AG04449 (cell line): Measurements from ENCODE around the gene CYP26B1.

ENCODE experiments used
- CTCF ChIA-PET: fragments of 350-600 bp; formaldehyde crosslinking; extraction: SDS; loops from one replicate; lab custom pipeline; 2021; ENCODE audit warnings: antibody characterized with exemption; lab: Yijun Ruan, JAX
- POLR2A ChIA-PET: fragments of 400-600, 350-600 bp; formaldehyde crosslinking; extraction: SDS; loops from one replicate; lab custom pipeline; 2020; ENCODE audit warnings: antibody characterized with exemption, inconsistent platforms; lab: Yijun Ruan, JAX
- DNase-seq: peaks from one replicate; pipeline ENCODE4 v3.0.0-alpha.2; 2010; ENCODE audit warnings: low read depth, low spot score
- H3K4me3 ChIP-seq: 2 replicates; pipeline ENCODE4 v1.5.1; 2011; ENCODE audit warnings: low read depth, mild to moderate bottlenecking, control low read depth, low read length
- TF ChIP-seq, protein P1 (sequence below): IDR thresholded peaks from one replicate; pipeline ENCODE4 v1.5.1; 2011; ENCODE audit warnings: mild to moderate bottlenecking, moderate library complexity, low read length, control low read depth, inconsistent platforms; ENCODE audit not compliant: insufficient read depth; ENCODE audit errors: missing control alignments

The CYP26B1 gene

GRCh38 chr2:72173640-72174321 is 26.1 kb upstream of the CYP26B1 start:
- DNase-seq = no peak
- CTCF ChIA-PET = interaction anchor here (1.0 to 1.5 kb wide), 3 partner anchors 22 to 406 kb away, joined by 3 to 4 read pairs (median 3); no protein-coding TSS in a partner anchor
- POLR2A ChIA-PET = no interaction called here
- H3K4me3 ChIP-seq = no peak overlapping the region
- TF ChIP-seq, protein P1, sequence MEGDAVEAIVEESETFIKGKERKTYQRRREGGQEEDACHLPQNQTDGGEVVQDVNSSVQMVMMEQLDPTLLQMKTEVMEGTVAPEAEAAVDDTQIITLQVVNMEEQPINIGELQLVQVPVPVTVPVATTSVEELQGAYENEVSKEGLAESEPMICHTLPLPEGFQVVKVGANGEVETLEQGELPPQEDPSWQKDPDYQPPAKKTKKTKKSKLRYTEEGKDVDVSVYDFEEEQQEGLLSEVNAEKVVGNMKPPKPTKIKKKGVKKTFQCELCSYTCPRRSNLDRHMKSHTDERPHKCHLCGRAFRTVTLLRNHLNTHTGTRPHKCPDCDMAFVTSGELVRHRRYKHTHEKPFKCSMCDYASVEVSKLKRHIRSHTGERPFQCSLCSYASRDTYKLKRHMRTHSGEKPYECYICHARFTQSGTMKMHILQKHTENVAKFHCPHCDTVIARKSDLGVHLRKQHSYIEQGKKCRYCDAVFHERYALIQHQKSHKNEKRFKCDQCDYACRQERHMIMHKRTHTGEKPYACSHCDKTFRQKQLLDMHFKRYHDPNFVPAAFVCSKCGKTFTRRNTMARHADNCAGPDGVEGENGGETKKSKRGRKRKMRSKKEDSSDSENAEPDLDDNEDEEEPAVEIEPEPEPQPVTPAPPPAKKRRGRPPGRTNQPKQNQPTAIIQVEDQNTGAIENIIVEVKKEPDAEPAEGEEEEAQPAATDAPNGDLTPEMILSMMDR = no peak

- CTCF ChIA-PET = interaction anchor here (1.0 to 1.4 kb wide), 2 partner anchors 407 kb away, joined by 3 to 4 read pairs; no protein-coding TSS in a partner anchor
- no peak for DNase-seq
- POLR2A ChIA-PET = no interaction called here
- TF ChIP-seq, protein P1 = no peak
- no peak overlapping the region for H3K4me3 ChIP-seq
Measured at GRCh38 chr2:72172478-72172877, 24.8 kb upstream of the CYP26B1 start.

- ChIA-PET POLR2A (no interaction called here), CTCF (interaction anchor here (1.0 to 2.0 kb wide), 2 partner anchors 16 to 413 kb away, joined by 3 to 8 read pairs; no protein-coding TSS in a partner anchor)
- DNase-seq = no peak
- TF ChIP-seq, protein P1 = no peak
- H3K4me3 ChIP-seq = no peak overlapping the region
Measured at GRCh38 chr2:72166279-72166678, 18.6 kb upstream of the CYP26B1 start.

- ChIA-PET POLR2A (no interaction called here), CTCF (no interaction called here)
- no peak overlapping the region for H3K4me3 ChIP-seq
- TF ChIP-seq, protein P1 = no peak
- no peak for DNase-seq
Measured at GRCh38 chr2:72165792-72166191, 18.1 kb upstream of the CYP26B1 start.

- no peak for DNase-seq
Measured at GRCh38 chr2:72162574-72162973, 14.9 kb upstream of the CYP26B1 start.

More at GRCh38 chr2:72162574-72162973, 14.9 kb upstream of the CYP26B1 start:
- TF ChIP-seq, protein P1 = no peak
- CTCF ChIA-PET = interaction anchor here (0.9 to 6.0 kb wide), 3 partner anchors 11 to 417 kb away, joined by 3 to 52 read pairs (median 7); no protein-coding TSS in a partner anchor
- POLR2A ChIA-PET = no interaction called here
- H3K4me3 ChIP-seq = no peak overlapping the region
